HUES64 (cell line): ENCODE measurements around the gene CALD1.

Experiments used
- H3K27ac ChIP-seq: 2 replicates; pipeline ENCODE4 v1.7.0; 2013; ENCODE audit warnings: low read depth, low read length, inconsistent platforms
- H3K27me3 ChIP-seq: 2 replicates; pipeline ENCODE4 v1.6.1; 2013; ENCODE audit warnings: mild to moderate bottlenecking, low read length; ENCODE audit not compliant: insufficient read depth
- H3K36me3 ChIP-seq: 2 replicates; pipeline ENCODE4 v1.6.1; 2013; ENCODE audit warnings: mild to moderate bottlenecking, low read length; ENCODE audit not compliant: insufficient read depth
- H3K4me1 ChIP-seq: 2 replicates; pipeline ENCODE4 v1.6.1; 2013; ENCODE audit warnings: mild to moderate bottlenecking, low read length, moderate library complexity; ENCODE audit not compliant: insufficient read depth
- H3K4me3 ChIP-seq: 2 replicates; pipeline ENCODE4 v1.5.1; 2013; ENCODE audit warnings: mild to moderate bottlenecking, low read length, moderate library complexity
- H3K9ac ChIP-seq: 2 replicates; pipeline ENCODE4 v1.6.1; 2013; ENCODE audit warnings: mild to moderate bottlenecking, low read depth, low read length
- H3K9me3 ChIP-seq: 2 replicates; pipeline ENCODE4 v1.6.1; 2013; ENCODE audit warnings: low read depth, low read length; ENCODE audit not compliant: insufficient read depth
- WGBS: fragments of 150-250, 120-280 bp; methylation state at CpG from one replicate; pipeline ENCODE4 v1.1.7; 2013; ENCODE audit warnings: missing lambda C conversion rate; 5-methylcytosine and 5-hydroxymethylcytosine counted together

Gene CALD1

GRCh38 chr7:134827889-134828288 lies 48.5 kb downstream of the CALD1 start:
- no peaks in the 10 kb centered on the region for H3K9me3 ChIP-seq
- no peaks in the 10 kb centered on the region for H3K4me1 ChIP-seq
- no peaks in the 10 kb centered on the region for H3K36me3 ChIP-seq
- H3K4me3 ChIP-seq = no peak overlapping the region
- H3K9ac ChIP-seq = no peak overlapping the region
- H3K27me3 ChIP-seq = no peaks in the 10 kb centered on the region
- WGBS = 80% methylated on average over 3 of the region's 3 CpGs
- H3K27ac ChIP-seq = no peak overlapping the region

GRCh38 chr7:134828361-134828760 lies 48.9 kb downstream of the CALD1 start:
- no peak overlapping the region for H3K27ac ChIP-seq
- no peak overlapping the region for H3K9ac ChIP-seq
- no peaks in the 10 kb centered on the region for H3K4me1 ChIP-seq
- no peaks in the 10 kb centered on the region for H3K9me3 ChIP-seq
- H3K4me3 ChIP-seq = no peak overlapping the region
- no peaks in the 10 kb centered on the region for H3K27me3 ChIP-seq
- H3K36me3 ChIP-seq = peaks cover 2% of the 10 kb centered on the region; the same call in 1 of the 2 replicates
- WGBS = 100% methylated on average over 2 of the region's 2 CpGs

- Histone ChIP-seq H3K4me1 (no peaks in the 10 kb centered on the region), H3K36me3 (peaks cover 2% of the 10 kb centered on the region; the same call in 1 of the 2 replicates), H3K9ac (no peak overlapping the region), H3K4me3 (no peak overlapping the region), H3K9me3 (no peaks in the 10 kb centered on the region), H3K27me3 (no peaks in the 10 kb centered on the region), H3K27ac (no peak overlapping the region)
- 90% methylated on average over 3 of the region's 3 CpGs for WGBS
These were observed 50.0 kb downstream of the CALD1 start for GRCh38 chr7:134829380-134829986.

- no peak overlapping the region for H3K9ac ChIP-seq
- H3K36me3 ChIP-seq = peaks cover 8% of the 10 kb centered on the region; the same call in 1 of the 2 replicates
- H3K4me3 ChIP-seq = no peak overlapping the region
- H3K27me3 ChIP-seq = no peaks in the 10 kb centered on the region
- no peaks in the 10 kb centered on the region for H3K4me1 ChIP-seq
- WGBS = 94% methylated on average over 15 of the region's 15 CpGs
- no peak overlapping the region for H3K27ac ChIP-seq
- no peaks in the 10 kb centered on the region for H3K9me3 ChIP-seq
These were observed 52.4 kb downstream of the CALD1 start for GRCh38 chr7:134831862-134832261.

GRCh38 chr7:134832367-134832766 lies 52.9 kb downstream of the CALD1 start:
- H3K9me3 ChIP-seq = no peaks in the 10 kb centered on the region
- peaks cover 8% of the 10 kb centered on the region; the same call in 1 of the 2 replicates for H3K36me3 ChIP-seq
- no peaks in the 10 kb centered on the region for H3K27me3 ChIP-seq
- 92% methylated on average over 3 of the region's 3 CpGs for WGBS
- no peak overlapping the region for H3K27ac ChIP-seq
- no peaks in the 10 kb centered on the region for H3K4me1 ChIP-seq
- no peak overlapping the region for H3K4me3 ChIP-seq
- H3K9ac ChIP-seq = no peak overlapping the region

GRCh38 chr7:134834689-134835462 lies 55.4 kb downstream of the CALD1 start:
- 84% methylated on average over 3 of the region's 3 CpGs for WGBS
- peaks cover 8% of the 10 kb centered on the region; the same call in 1 of the 2 replicates for H3K36me3 ChIP-seq
- H3K9me3 ChIP-seq = no peaks in the 10 kb centered on the region
- no peak overlapping the region for H3K9ac ChIP-seq
- H3K27me3 ChIP-seq = no peaks in the 10 kb centered on the region
- no peaks in the 10 kb centered on the region for H3K4me1 ChIP-seq
- no peak overlapping the region for H3K4me3 ChIP-seq
- no peak overlapping the region for H3K27ac ChIP-seq

- Histone ChIP-seq H3K4me1 (no peaks in the 10 kb centered on the region), H3K4me3 (no peak overlapping the region), H3K9me3 (no peaks in the 10 kb centered on the region), H3K27me3 (no peaks in the 10 kb centered on the region), H3K27ac (no peak overlapping the region), H3K9ac (no peak overlapping the region), H3K36me3 (peaks cover 8% of the 10 kb centered on the region; the same call in 1 of the 2 replicates)
- 94% methylated on average over 4 of the region's 4 CpGs for WGBS
These were observed 56.0 kb downstream of the CALD1 start for GRCh38 chr7:134835463-134835823.

- Histone ChIP-seq H3K9ac (no peak overlapping the region), H3K36me3 (peaks cover 14% of the 10 kb centered on the region; the same call in 1 of the 2 replicates)
- WGBS = 96% methylated on average over 6 of the region's 6 CpGs
These were observed 57.0 kb downstream of the CALD1 start for GRCh38 chr7:134836447-134836846.

GRCh38 chr7:134839298-134839697 lies 59.9 kb downstream of the CALD1 start:
- Histone ChIP-seq H3K9me3 (no peaks in the 10 kb centered on the region), H3K27me3 (no peaks in the 10 kb centered on the region), H3K9ac (no peak overlapping the region), H3K27ac (no peak overlapping the region), H3K36me3 (peaks cover 28% of the 10 kb centered on the region; the same call in 1 of the 2 replicates), H3K4me3 (no peak overlapping the region), H3K4me1 (peaks cover 12% of the 10 kb centered on the region)

More at GRCh38 chr7:134836447-134836846, 57.0 kb downstream of the CALD1 start:
- Histone ChIP-seq H3K27me3 (no peaks in the 10 kb centered on the region), H3K27ac (no peak overlapping the region), H3K9me3 (no peaks in the 10 kb centered on the region), H3K4me3 (no peak overlapping the region), H3K4me1 (no peaks in the 10 kb centered on the region)

- H3K36me3 ChIP-seq = peaks cover 49% of the 10 kb centered on the region
- no peaks in the 10 kb centered on the region for H3K9me3 ChIP-seq
- peaks cover 15% of the 10 kb centered on the region for H3K4me1 ChIP-seq
- no peak overlapping the region for H3K4me3 ChIP-seq
- H3K27ac ChIP-seq = no peak overlapping the region
- no peak overlapping the region for H3K9ac ChIP-seq
- no peaks in the 10 kb centered on the region for H3K27me3 ChIP-seq
These were observed 62.6 kb downstream of the CALD1 start for GRCh38 chr7:134842062-134842461.

- 90% methylated on average over 8 of the region's 8 CpGs for WGBS
- Histone ChIP-seq H3K4me1 (peaks cover 15% of the 10 kb centered on the region), H3K36me3 (peaks cover 49% of the 10 kb centered on the region), H3K4me3 (no peak overlapping the region), H3K9ac (no peak overlapping the region), H3K27ac (peak overlapping the region; percentile 15; the same call in 1 of the 2 replicates), H3K27me3 (no peaks in the 10 kb centered on the region), H3K9me3 (no peaks in the 10 kb centered on the region)
These were observed 63.5 kb downstream of the CALD1 start for GRCh38 chr7:134842886-134843430.
